Muscle of arm (tissue), 12 donors: Measurements from ENCODE around the gene SYT6. TPM values are rescaled to one million over a fixed set of nuclear protein-coding genes. Genes with fewer than 3 reads are reported as not detected.
A peak's percentile ranks its signal among the peaks of the same experiment; 100 is the strongest.
"Not testable (repeated sequence)": the region's sequence is repeated elsewhere in the genome, so short reads cannot be mapped to it uniquely, and the experiment has no call there.

Source experiments
- DNase-seq: peaks from one replicate; pipeline ENCODE4 v3.0.0-alpha.2; 2013
- polyA plus RNA-seq, 12 donors: library from polyadenylated mRNA; unstranded; fragments of 120-200 nt; gene quantifications; one replicate each; pipeline ENCODE4 v1.2.1, GENCODE V29; 2013; ENCODE audit not compliant: insufficient read length in 12 of 12

SYT6 gene
- polyA plus RNA-seq, 12 donors: 0.94 to 3.5 (median 1.8) TPM; not detected in 1

GRCh38 chr1:114075546-114076242, 78.0 kb downstream of the SYT6 start:
- DNase-seq: no peak

DNA sequence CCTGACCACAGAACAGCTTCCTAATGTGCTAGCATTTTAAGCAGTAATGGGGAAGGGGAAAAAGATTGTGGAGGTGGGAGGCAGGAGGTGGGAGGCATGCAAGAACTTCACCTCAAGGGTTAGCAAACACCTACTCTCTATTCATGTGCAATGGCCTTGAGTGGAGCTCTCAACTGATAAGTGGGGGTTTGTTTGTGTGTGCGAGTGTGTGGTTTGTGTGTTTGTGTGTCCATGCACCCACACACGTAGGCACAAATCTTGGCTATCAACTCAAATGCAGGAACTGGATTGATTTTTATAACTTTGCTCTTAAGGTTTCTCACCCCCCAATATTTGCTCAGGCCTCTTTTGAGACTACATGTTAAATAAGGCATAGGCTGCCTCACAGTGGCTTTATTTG, 78.6 kb downstream of the SYT6 start:
- no peak for DNase-seq

GRCh38 chr1:114072246-114072645, 81.4 kb downstream of the SYT6 start:
- DNase-seq: no peak

DNA sequence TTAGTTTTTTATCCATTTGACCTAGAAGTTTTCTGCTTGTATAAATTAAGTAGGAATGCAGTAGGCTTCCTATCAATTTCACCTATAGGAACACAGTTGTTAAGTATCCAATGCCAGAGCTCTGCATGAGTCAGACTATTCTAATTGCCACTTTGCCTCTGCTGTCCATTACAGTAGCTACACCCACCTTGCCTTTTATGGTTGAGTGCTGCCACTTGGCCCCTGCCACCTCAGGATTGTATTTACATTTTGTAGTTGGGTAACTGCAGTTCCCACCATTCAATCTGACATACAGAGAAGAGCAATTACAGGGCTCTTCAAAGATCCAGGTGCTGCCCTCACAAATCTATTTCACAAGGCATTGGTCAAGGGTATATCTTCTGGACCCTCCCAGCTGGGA, 83.9 kb downstream of the SYT6 start:
- not testable (repeated sequence) for DNase-seq

DNA sequence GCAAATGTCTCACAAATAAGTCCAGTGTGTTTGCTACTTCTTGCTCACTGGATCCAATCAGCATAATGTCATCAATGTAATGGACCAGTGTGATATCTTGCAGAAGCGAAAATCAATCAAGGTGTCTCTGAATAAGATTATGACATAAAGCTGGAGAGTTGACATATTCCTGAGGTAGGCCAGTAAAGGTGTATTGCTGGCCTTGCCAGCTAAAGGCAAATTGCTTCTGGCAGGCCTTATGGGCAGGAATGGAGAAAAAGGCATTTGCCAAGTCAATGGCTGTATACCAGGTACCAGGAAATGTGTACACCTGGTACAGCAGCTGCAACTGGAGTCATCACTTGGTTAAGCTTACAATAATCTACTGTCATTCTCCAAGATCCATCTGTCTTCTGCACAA, 85.0 kb downstream of the SYT6 start:
- DNase-seq: not testable (repeated sequence)

GRCh38 chr1:114065671-114066070, 88.0 kb downstream of the SYT6 start:
- DNase-seq: not testable (repeated sequence)

- DNase-seq: no peak
These were observed 90.1 kb downstream of the SYT6 start for GRCh38 chr1:114063544-114063943.

DNA sequence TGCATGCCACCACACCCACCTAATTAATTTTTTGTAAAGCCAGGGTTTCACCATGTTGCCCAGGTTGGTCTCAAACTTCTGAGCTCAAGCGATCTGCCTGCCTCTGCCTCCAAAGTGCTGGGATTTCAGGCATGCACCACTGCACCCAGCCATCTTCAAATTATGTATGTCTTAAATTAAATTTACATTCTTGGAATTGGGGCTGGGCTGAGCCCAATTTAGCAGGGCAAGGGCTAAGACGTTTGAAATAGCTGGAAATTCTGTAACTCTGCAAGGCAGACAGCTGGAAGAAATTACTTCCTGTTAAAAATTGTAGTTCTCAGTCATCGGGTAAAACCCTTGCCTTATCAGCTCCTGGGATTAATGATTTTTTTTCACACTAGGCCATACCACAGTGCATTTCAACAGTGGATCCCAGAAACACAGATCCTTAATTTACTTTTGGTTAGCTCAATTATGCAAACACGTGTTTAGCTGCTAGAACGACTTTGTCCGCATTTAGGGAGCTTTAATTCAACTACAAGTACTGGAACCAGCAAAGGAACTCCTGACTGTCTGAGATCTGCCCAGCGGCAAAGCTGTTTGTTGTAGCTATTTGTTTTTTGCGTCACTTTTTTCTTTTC, 91.1 kb downstream of the SYT6 start:
- peak; percentile 6 for DNase-seq

DNA sequence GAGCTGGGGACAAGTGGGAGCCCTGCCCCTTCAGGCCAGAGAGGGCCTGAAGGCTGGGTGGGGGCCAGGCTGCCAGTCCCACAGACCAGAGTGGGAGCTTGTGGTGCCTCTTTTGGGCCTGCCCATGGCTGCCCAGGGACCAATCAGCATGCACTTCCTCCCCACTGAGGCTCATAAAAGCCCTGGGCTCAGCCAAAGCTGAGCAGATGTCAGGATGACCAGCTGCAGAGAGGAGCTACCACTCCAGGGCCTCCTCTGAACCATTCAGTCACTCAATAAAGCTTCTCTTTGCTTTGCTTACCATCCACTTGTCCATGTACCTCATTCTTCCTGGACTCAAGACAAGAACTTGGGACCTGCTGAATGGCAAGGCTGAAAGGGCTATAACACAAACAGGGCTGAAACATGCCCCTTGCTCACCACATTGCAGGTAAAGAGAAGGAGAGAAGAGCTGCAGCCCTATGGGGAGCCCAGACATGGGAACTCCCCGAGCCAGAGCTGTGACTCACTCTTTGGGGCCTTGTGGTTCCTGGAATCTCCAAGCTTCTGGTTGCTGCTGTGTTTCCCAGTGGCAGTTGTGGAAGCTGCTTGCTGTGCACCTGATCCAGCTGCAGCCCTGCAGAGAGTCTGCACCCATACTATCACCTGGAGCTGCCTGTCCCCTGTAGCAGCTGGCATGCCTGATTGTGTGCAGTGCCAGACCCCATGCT, 92.4 kb downstream of the SYT6 start:
- no peak for DNase-seq

DNA sequence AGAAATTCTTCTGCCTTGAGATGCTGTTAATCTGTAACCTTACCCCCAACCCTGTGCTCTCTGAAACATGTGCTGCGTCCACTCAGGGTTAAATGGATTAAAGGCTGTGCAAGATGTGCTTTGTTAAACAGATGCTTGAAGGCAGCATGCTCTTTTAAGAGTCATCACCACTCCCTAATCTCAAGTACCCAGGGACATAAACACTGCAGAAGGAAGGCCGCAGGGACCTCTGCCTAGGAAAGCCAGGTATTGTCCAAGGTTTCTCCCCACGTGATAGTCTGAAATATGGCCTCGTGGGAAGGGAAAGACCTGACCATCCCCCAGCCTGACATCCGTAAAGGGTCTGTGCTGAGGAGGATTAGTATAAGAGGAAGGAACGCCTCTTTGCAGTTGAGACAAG, 95.4 kb downstream of the SYT6 start:
- DNase-seq: not testable (repeated sequence)

GRCh38 chr1:114054148-114054547, 99.5 kb downstream of the SYT6 start:
- no peak for DNase-seq

- no peak for DNase-seq
These were observed 105.4 kb downstream of the SYT6 start for GRCh38 chr1:114048232-114048631.

- DNase-seq: no peak
These were observed 110.1 kb downstream of the SYT6 start for GRCh38 chr1:114043548-114043947.

- peak; percentile 21 for DNase-seq
These were observed 110.6 kb downstream of the SYT6 start for GRCh38 chr1:114043054-114043453.

GRCh38 chr1:114040273-114041015, 113.2 kb downstream of the SYT6 start:
- DNase-seq: no peak

Other genes with a start within 250 kb of the SYT6 start
- 10 to 100 TPM in 11 of 12 donors, not detected in 1; 16.6 to 48.7 (median 24.1) TPM for gene AP4B1, start 249.1 kb downstream of the SYT6 start, polyA plus RNA-seq
- 10 to 100 TPM in 3 of 12 donors, 1 to 10 TPM in 8, not detected in 1; 4.3 to 13.8 (median 9.3) TPM for gene DCLRE1B, start 248.5 kb downstream of the SYT6 start, polyA plus RNA-seq
- gene HIPK1, start 224.5 kb downstream of the SYT6 start, polyA plus RNA-seq: 10 to 100 TPM in 11 of 12 donors, not detected in 1; 27.7 to 37.7 (median 33.5) TPM
- gene OLFML3, start 174.4 kb downstream of the SYT6 start, polyA plus RNA-seq: 100 to 1,000 TPM in 11 of 12 donors, not detected in 1; 111 to 231 (median 168) TPM